Loucy (cell line): ENCODE measurements around the gene TMEM108.

Source experiments
- EZH2phosphoT487 ChIP-seq: fragments of 200-600 bp; IDR thresholded peaks from 2 replicates; pipeline ENCODE4 v1.6.1; 2018; ENCODE audit warnings: antibody characterized with exemption, mild to moderate bottlenecking, moderate library complexity, borderline replicate concordance
- TF ChIP-seq, protein P1 (sequence below): fragments of 200-600 bp; sonication (generic); conservative IDR thresholded peaks from 2 replicates; pipeline ENCODE4 v1.5.1; 2014; ENCODE audit warnings: mild to moderate bottlenecking, antibody characterized with exemption, low read length

DNA sequence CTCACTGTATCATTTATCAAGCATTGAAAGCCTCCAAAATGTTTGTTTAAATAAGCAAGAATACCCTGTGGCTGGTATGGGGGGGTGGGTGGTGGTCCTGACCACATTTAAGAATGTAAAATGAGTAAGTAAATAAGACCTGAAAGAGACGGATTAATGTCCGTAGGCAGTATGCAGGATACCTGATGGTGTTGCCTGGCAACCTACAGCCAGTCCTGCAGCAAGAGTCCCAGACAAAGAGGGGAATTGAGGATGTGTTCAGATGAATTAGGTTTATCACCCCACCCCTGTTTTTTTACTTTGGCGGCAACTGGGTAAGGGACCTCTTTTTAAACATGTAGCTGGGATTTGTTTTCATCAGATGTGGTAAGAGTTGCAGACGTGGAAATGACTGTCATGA is 261.9 kb downstream of the TMEM108 start:
- TF ChIP-seq, protein P1, sequence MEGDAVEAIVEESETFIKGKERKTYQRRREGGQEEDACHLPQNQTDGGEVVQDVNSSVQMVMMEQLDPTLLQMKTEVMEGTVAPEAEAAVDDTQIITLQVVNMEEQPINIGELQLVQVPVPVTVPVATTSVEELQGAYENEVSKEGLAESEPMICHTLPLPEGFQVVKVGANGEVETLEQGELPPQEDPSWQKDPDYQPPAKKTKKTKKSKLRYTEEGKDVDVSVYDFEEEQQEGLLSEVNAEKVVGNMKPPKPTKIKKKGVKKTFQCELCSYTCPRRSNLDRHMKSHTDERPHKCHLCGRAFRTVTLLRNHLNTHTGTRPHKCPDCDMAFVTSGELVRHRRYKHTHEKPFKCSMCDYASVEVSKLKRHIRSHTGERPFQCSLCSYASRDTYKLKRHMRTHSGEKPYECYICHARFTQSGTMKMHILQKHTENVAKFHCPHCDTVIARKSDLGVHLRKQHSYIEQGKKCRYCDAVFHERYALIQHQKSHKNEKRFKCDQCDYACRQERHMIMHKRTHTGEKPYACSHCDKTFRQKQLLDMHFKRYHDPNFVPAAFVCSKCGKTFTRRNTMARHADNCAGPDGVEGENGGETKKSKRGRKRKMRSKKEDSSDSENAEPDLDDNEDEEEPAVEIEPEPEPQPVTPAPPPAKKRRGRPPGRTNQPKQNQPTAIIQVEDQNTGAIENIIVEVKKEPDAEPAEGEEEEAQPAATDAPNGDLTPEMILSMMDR: no peak
- no peak for TF ChIP-seq EZH2phosphoT487
